Stimulated activated CD4-positive, alpha-beta T cell treated with anti-CD3 and anti-CD28 coated beads, Interleukin-4, amount 100 ng/mL, for 1 hour (primary cell): ENCODE measurements around the gene SLC9A3.

Experiments
- DNase-seq: peaks from one replicate; pipeline ENCODE4 v3.0.0-alpha.2; 2020

SLC9A3 gene

GRCh38 chr5:456351-457194, 67.7 kb downstream of the SLC9A3 start:
- no peak for DNase-seq

DNA sequence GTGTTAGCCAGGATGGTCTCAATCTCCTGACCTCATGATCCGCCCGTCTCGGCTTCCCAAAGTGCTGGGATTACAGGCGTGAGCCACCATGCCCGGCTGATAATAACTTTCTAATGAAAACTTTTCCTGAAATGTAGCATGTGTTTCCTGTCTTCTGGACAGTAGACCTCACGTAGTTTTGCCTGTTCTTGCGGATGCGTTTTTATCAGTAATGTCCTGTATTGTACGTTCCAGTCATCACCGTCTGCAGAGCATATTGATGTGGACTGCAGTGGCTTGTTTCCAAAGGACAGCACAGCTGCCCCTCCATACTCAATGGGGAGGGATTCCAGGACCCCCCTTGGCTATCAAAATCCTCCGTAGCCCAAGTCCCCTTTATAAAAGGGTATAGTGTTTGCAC, 68.4 kb downstream of the SLC9A3 start:
- DNase-seq, result no peak

GRCh38 chr5:454936-455335, 69.3 kb downstream of the SLC9A3 start:
- DNase-seq, result no peak

- DNase-seq, result peak; percentile 2
Observed at GRCh38 chr5:453725-454481, 70.3 kb downstream of the SLC9A3 start.

DNA sequence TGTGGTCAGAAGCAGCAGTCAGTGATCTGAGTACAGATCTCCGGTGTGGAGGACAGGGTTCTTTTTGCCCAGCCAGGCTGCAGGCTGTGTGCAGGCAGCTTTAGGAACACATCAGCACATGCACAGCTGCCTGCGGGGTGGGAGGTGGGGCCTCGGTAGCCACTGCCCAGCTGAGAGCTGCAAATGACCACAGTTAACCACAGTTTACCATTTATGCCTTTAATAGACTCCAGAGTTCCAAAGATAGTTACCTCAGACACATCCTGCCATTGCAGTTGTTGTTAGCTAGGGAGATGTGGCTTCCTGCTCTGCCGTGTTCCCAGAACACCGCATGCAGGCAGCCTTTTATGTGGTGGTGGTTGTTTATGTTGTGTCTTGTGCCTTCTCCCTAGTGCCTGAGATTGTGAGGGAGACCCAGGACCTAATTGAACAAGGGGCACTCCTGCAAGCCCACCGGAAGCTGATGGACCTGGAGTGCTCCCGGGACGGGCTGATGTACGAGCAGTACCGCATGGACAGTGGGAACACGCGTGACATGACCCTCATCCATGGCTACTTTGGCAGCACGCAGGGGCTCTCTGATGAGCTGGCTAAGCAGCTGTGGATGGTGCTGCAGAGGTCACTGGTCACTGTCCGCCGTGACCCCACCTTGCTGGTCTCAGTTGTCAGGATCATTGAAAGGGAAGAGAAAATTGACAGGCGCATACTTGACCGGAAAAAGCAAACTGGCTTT, 71.1 kb downstream of the SLC9A3 start:
- DNase-seq, result no peak

GRCh38 chr5:451587-452458, 72.4 kb downstream of the SLC9A3 start:
- no peak for DNase-seq

DNA sequence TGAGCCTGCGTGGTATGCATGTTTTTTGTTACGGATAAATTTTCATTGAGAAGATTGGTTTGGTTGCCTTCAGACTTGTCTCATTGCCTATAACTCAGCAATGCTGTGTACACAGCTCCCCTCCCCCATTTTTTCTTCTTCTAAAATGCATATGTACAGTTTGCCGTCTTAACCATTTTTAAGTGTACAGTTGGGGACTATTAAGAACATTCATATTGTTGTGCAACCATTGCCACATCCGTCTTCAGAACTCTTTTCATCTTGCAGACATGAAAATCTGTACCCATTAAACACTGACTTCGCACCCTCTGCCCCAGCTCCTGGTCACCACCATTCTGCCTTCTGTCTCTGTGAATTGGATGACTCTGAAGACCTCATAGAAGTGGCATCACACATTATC, 75.1 kb downstream of the SLC9A3 start:
- DNase-seq, result no peak

GRCh38 chr5:448766-449090, 75.5 kb downstream of the SLC9A3 start:
- DNase-seq, result no peak

- no peak for DNase-seq
Observed at GRCh38 chr5:448061-448765, 76.0 kb downstream of the SLC9A3 start.

DNA sequence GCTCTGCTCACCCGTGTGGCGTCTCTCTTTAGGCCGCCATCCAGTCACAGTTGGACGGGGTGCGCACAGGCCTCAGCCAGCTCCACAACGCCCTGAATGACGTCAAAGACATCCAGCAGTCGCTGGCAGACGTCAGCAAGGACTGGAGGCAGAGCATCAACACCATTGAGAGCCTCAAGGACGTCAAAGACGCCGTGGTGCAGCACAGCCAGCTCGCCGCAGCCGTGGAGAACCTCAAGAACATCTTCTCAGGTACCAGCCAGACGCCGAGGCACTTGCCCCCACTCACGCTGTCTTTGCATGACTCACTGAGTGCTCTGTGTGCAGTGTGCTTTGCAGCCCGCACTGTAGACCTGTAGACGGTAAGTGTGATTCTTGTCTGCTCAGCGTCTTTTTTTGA, 76.7 kb downstream of the SLC9A3 start:
- no peak for DNase-seq

GRCh38 chr5:446883-447263, 77.4 kb downstream of the SLC9A3 start:
- DNase-seq, result peak; percentile 1

- DNase-seq, result no peak
Observed at GRCh38 chr5:446066-446882, 78.0 kb downstream of the SLC9A3 start.

DNA sequence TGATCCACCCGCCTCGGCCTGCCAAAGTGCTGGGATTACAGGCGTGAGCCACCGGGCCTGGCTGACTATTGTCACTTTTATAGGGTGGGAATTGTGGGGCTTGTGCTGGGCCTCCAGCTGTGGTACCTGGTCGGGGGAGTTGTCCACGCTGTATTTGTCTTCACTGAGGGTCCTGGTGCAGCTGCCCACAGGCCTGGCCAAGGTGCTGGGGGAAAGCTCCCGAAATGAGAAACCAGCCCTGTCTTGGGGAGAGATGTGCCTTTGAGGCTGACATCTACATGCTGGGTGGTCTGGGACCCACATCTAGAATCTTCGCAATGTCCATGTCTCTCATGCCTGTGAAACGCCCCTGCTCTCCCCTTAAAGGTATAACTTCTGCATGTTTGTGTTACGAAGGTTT, 78.7 kb downstream of the SLC9A3 start:
- no peak for DNase-seq

DNA sequence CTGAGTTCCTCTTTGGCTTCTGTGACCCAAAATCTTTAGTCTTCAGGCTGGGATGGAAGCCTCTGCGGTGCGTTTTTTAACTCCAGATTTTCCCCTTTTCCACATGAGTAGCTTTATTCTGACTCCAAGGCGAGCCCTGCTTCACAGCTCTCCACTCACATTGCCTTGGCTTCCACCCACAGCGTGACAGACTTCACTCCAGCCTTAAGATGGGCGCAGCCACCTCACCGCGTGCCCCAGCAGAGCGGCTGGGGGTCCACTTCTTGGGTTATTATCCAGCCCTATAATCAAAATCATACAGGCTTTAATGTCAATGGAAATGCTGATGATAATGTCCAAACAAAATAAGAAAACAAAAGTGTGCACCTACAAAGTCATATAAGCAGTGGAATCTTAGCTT, 80.0 kb downstream of the SLC9A3 start:
- DNase-seq, result no peak

DNA sequence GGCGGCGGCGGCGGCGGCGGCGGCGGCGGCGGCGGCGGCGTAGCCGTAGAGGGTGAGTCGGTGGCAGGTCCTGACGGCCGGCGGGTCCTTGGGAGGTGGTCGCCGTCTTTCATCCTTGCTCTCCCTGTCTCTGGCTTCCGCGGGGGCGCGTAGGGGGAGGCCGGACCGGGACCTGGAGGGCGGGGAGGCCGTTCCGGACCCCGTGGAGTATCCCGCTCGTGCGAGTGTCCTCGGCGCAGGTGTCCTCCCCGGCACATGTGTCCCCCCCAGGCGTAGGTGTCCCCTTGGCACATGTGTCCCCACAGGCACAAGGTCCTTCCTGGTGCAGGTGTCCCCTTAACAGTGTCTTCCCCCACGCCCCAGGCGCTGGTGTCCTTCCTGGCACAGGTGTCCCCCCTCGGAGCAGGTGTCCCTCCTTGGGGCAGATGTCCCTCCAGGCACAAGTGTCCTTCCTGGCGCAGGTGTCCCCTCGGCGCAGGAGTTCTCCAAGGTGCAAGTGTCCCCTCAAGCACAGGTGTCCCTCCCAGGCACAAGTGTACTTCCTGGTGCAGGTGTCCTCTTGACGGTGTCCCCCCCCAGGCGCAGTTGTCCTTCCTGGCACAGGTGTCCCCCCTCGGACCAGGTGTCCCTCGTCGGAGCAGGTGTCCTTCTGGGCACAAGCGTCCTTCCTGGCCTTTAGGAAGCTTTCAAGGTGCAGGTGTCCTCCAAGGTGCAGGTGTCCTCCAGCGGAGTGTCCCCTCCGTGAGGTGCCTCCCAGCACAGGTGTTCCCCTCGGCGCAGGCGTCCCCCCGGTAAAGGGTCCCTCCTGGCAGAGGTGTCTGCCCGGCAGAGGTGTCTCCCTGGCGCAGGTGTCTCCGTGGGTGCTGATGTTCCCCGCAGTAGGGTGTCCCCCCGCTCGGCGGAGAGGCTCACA, 80.8 kb downstream of the SLC9A3 start:
- peak; percentile 29 for DNase-seq

- peak; percentile 78 for DNase-seq
Observed at GRCh38 chr5:442335-443238, 81.7 kb downstream of the SLC9A3 start, which contains the start of gene EXOC3. EXOC3 (plus strand) TSS chr5:443176; CDS start chr5:446206, 3,030 bp downstream.

GRCh38 chr5:441996-442334, 82.3 kb downstream of the SLC9A3 start:
- no peak for DNase-seq

GRCh38 chr5:440401-441201, 83.6 kb downstream of the SLC9A3 start:
- no peak for DNase-seq
